Measurements from ENCODE around the gene FRAS1.

GRCh38 chr4:78432896-78433295, 375.8 kb downstream of the FRAS1 start:
- no peak for TF ChIP-seq ARNT (IDR thresholded peaks at IDR 0.05)
- TF ChIP-seq, protein P1, sequence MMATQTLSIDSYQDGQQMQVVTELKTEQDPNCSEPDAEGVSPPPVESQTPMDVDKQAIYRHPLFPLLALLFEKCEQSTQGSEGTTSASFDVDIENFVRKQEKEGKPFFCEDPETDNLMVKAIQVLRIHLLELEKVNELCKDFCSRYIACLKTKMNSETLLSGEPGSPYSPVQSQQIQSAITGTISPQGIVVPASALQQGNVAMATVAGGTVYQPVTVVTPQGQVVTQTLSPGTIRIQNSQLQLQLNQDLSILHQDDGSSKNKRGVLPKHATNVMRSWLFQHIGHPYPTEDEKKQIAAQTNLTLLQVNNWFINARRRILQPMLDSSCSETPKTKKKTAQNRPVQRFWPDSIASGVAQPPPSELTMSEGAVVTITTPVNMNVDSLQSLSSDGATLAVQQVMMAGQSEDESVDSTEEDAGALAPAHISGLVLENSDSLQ (IDR thresholded peaks at IDR 0.05) = no peak
- TF ChIP-seq FOXM1 (IDR thresholded peaks at IDR 0.05; ENCODE audit: borderline replicate concordance) = no peak
- TF ChIP-seq BHLHE40 (IDR thresholded peaks at IDR 0.05; ENCODE audit: borderline replicate concordance) = no peak
- TF ChIP-seq SP1 (IDR thresholded peaks at IDR 0.05) = no peak
- no peak for TF ChIP-seq ZNF384 (IDR thresholded peaks at IDR 0.05)
- TF ChIP-seq ELF4 (IDR thresholded peaks at IDR 0.05) = no peak
- TF ChIP-seq FOXK2 (IDR thresholded peaks at IDR 0.05) = no peak
- no peak for TF ChIP-seq FOXA1 (IDR thresholded peaks at IDR 0.05)
- no peak for TF ChIP-seq L3MBTL2 (conservative IDR thresholded peaks at IDR 0.05)
- no peak for TF ChIP-seq SUZ12 (IDR thresholded peaks at IDR 0.05)
- TF ChIP-seq NFRKB (IDR thresholded peaks at IDR 0.05) = no peak
- no peak for TF ChIP-seq TARDBP (IDR thresholded peaks at IDR 0.05)

Measured in HEK293T (cell line).